ENCODE data around the gene DCAF16.

Gene DCAF16

GRCh38 chr4:17769406-17770174 is 41.0 kb downstream of the DCAF16 start:
- no peak for TF ChIP-seq CTCF (IDR thresholded peaks at IDR 0.05; ENCODE audit: unreplicated experiment in 3 of 3)
- peaks cover 12% of the 10 kb centered on the region for H3K9me3 Mint-ChIP-seq
- H3K27me3 Mint-ChIP-seq (ENCODE audit: low read depth): peaks cover 11% of the 10 kb centered on the region
- no peak overlapping the region for H3K27ac Mint-ChIP-seq
- H3K4me3 Mint-ChIP-seq: no peak overlapping the region
- peaks cover 18% of the 10 kb centered on the region for H3K4me1 Mint-ChIP-seq
- H3K36me3 Mint-ChIP-seq (ENCODE audit: low read depth): no peaks in the 10 kb centered on the region

- Mint-ChIP-seq H3K27me3 (ENCODE audit: low read depth) (peaks cover under 1% of the 10 kb centered on the region), H3K4me3 (no peak overlapping the region), H3K9me3 (peaks cover 17% of the 10 kb centered on the region), H3K36me3 (ENCODE audit: low read depth) (no peaks in the 10 kb centered on the region), H3K27ac (no peak overlapping the region), H3K4me1 (peaks cover 14% of the 10 kb centered on the region)
- TF ChIP-seq CTCF (IDR thresholded peaks at IDR 0.05; ENCODE audit: unreplicated experiment in 3 of 3): no peak
Observed at GRCh38 chr4:17766826-17767458, 43.6 kb downstream of the DCAF16 start.

GRCh38 chr4:17765514-17766286 is 44.9 kb downstream of the DCAF16 start:
- TF ChIP-seq CTCF (IDR thresholded peaks at IDR 0.05; ENCODE audit: unreplicated experiment in 3 of 3): no peak
- H3K36me3 Mint-ChIP-seq (ENCODE audit: low read depth): no peaks in the 10 kb centered on the region
- H3K4me3 Mint-ChIP-seq: no peak overlapping the region
- H3K27me3 Mint-ChIP-seq (ENCODE audit: low read depth): peaks cover 3% of the 10 kb centered on the region
- H3K9me3 Mint-ChIP-seq: peaks cover 17% of the 10 kb centered on the region
- H3K4me1 Mint-ChIP-seq: peaks cover 5% of the 10 kb centered on the region
- H3K27ac Mint-ChIP-seq: no peak overlapping the region

GRCh38 chr4:17763931-17764330 is 46.6 kb downstream of the DCAF16 start:
- no peaks in the 10 kb centered on the region for H3K36me3 Mint-ChIP-seq (ENCODE audit: low read depth)

GRCh38 chr4:17763416-17763815 is 47.1 kb downstream of the DCAF16 start:
- H3K4me3 Mint-ChIP-seq: no peak overlapping the region
- peaks cover 17% of the 10 kb centered on the region for H3K9me3 Mint-ChIP-seq
- H3K36me3 Mint-ChIP-seq (ENCODE audit: low read depth): no peaks in the 10 kb centered on the region
- no peak for TF ChIP-seq CTCF (IDR thresholded peaks at IDR 0.05; ENCODE audit: unreplicated experiment in 3 of 3)
- H3K4me1 Mint-ChIP-seq: peaks cover 5% of the 10 kb centered on the region
- no peak overlapping the region for H3K27ac Mint-ChIP-seq
- H3K27me3 Mint-ChIP-seq (ENCODE audit: low read depth): peaks cover 3% of the 10 kb centered on the region

More at GRCh38 chr4:17763931-17764330, 46.6 kb downstream of the DCAF16 start:
- peaks cover 3% of the 10 kb centered on the region for H3K27me3 Mint-ChIP-seq (ENCODE audit: low read depth)
- peaks cover 5% of the 10 kb centered on the region for H3K4me1 Mint-ChIP-seq
- H3K9me3 Mint-ChIP-seq: peaks cover 17% of the 10 kb centered on the region
- TF ChIP-seq CTCF (IDR thresholded peaks at IDR 0.05; ENCODE audit: unreplicated experiment in 3 of 3): no peak
- H3K4me3 Mint-ChIP-seq: no peak overlapping the region
- no peak overlapping the region for H3K27ac Mint-ChIP-seq
